HCT116 (cell line): Measurements from ENCODE around the gene RSL1D1. TPM values are rescaled to one million over a fixed set of nuclear protein-coding genes. Genes with fewer than 3 reads are reported as not detected.
"Not testable (repeated sequence)": the region's sequence is repeated elsewhere in the genome, so short reads cannot be mapped to it uniquely, and the experiment has no call there.

Experiments used
- ATAC-seq: fragments of 200-7000 bp; cut with Tn5 transposase; 2 replicates; pipeline ENCODE4 v1.9.1; 2020; ENCODE audit warnings: mild to moderate bottlenecking, moderate library complexity
- BruUV-seq: library from RNA; stranded (reverse); fragments of 400-500 nt; replicated peaks from 2 replicates; lab custom pipeline; 2021; lab: Mats Ljungman, UMichigan
- CTCF ChIA-PET: fragments of 300-600 bp; sonication (Branson Sonifier 250); formaldehyde crosslinking; loops from one replicate; lab custom pipeline; 2021; ENCODE audit warnings: antibody characterized with exemption; lab: Charles Lee
- POLR2A ChIA-PET: fragments of 300-600, 350-600 bp; sonication (Branson Sonifier 250); formaldehyde crosslinking; loops from one replicate; lab custom pipeline; 2021; ENCODE audit warnings: antibody characterized with exemption; lab: Charles Lee
- RAD21 ChIA-PET, 2 experiments: fragments of 300-600 bp; sonication (Branson Sonifier 250); formaldehyde crosslinking; loops; one replicate each; lab custom pipeline; 2023; ENCODE audit warnings: low total read pairs in 2 of 2; ENCODE audit not compliant: uncharacterized antibody in 2 of 2, unreplicated experiment in 2 of 2, low non-redundant PET in 1 of 2; lab: Charles Lee
- DNase-seq: peaks from one replicate; pipeline ENCODE4 v3.0.0-alpha.2; 2010; ENCODE audit warnings: low read depth, low spot score
- H2AFZ ChIP-seq: fragments of 200-600 bp; shearing (Covaris generic), sonication (generic); 2 replicates; pipeline ENCODE4 v1.6.1; 2017; ENCODE audit warnings: low read depth, mixed run types, mixed read lengths, antibody characterized with exemption, low read length; ENCODE audit not compliant: poor library complexity, severe bottlenecking
- H3K27ac ChIP-seq: 2 replicates; pipeline ENCODE4 v1.5.1; 2012; ENCODE audit warnings: low read depth, low read length
- H3K27me3 ChIP-seq: fragments of 200-600 bp; sonication (generic); 2 replicates; pipeline ENCODE4 v1.6.1; 2016; ENCODE audit warnings: mixed run types, low read length, mixed read lengths; ENCODE audit not compliant: insufficient read depth
- H3K36me3 ChIP-seq, 2 experiments: fragments of 200-500 bp in 1 of 2; fragments of 200-600 bp in 1 of 2; sonication (Bioruptor generic) in 1 of 2; sonication (generic) in 1 of 2; 2 replicates each; pipeline versions ENCODE4 v1.5.1 to v1.6.1; 2014 to 2016; ENCODE audit warnings: low read length in 2 of 2, inconsistent platforms in 1 of 2, mixed read lengths in 1 of 2, mixed run types in 1 of 2; ENCODE audit not compliant: insufficient read depth in 2 of 2, control insufficient read depth in 1 of 2
- H3K4me1 ChIP-seq, 2 experiments: fragments of 200-600 bp in 1 of 2; sonication (generic) in 1 of 2; 2 replicates each; pipeline versions ENCODE4 v1.5.1 to v1.6.1; 2012 to 2017; ENCODE audit warnings: low read length in 2 of 2, inconsistent platforms in 1 of 2, mild to moderate bottlenecking in 1 of 2, mixed read lengths in 1 of 2, mixed run types in 1 of 2, moderate library complexity in 1 of 2; ENCODE audit not compliant: insufficient read depth in 2 of 2, control insufficient read depth in 1 of 2
- H3K4me2 ChIP-seq: fragments of 200-600 bp; sonication (generic); 2 replicates; pipeline ENCODE4 v1.6.1; 2017; ENCODE audit warnings: mixed run types, low read length, mixed read lengths
- H3K4me3 ChIP-seq, 2 experiments: fragments of 200-600 bp in 1 of 2; sonication (generic) in 1 of 2; replicated peaks in 1 of 2; 2 replicates each; pipeline ENCODE4 v1.5.1; 2011 to 2016; ENCODE audit warnings: low read length in 2 of 2, control low read depth in 1 of 2, low read depth in 1 of 2, mild to moderate bottlenecking in 1 of 2, mixed read lengths in 1 of 2, mixed run types in 1 of 2
- H3K79me2 ChIP-seq: fragments of 200-600 bp; sonication (generic); 2 replicates; pipeline ENCODE4 v1.6.1; 2017; ENCODE audit warnings: mild to moderate bottlenecking, mixed run types, low read length, moderate library complexity, mixed read lengths; ENCODE audit not compliant: insufficient read depth
- H3K9ac ChIP-seq: fragments of 200-600 bp; sonication (generic); 2 replicates; pipeline ENCODE4 v1.6.1; 2016; ENCODE audit warnings: low read length, mixed read lengths
- H3K9me2 ChIP-seq: fragments of 200-600 bp; sonication (generic), shearing (Covaris generic); 2 replicates; pipeline ENCODE4 v1.6.1; 2017; ENCODE audit warnings: mixed run types, mild to moderate bottlenecking, moderate library complexity; ENCODE audit not compliant: insufficient read depth
- H3K9me3 ChIP-seq, 2 experiments: fragments of 200-500 bp in 1 of 2; fragments of 200-600 bp in 1 of 2; sonication (Bioruptor generic) in 1 of 2; sonication (generic) in 1 of 2; 2 replicates each; pipeline ENCODE4 v1.6.1; 2014 to 2017; ENCODE audit warnings: low read length in 2 of 2, mixed read lengths in 2 of 2, inconsistent platforms in 1 of 2, low read depth in 1 of 2, mild to moderate bottlenecking in 1 of 2, mixed run types in 1 of 2, moderate library complexity in 1 of 2; ENCODE audit not compliant: control insufficient read depth in 1 of 2, insufficient read depth in 1 of 2
- H4K20me1 ChIP-seq: fragments of 200-600 bp; sonication (generic), shearing (Covaris generic); 2 replicates; pipeline ENCODE4 v1.6.1; 2017; ENCODE audit warnings: mixed run types, mild to moderate bottlenecking, moderate library complexity; ENCODE audit not compliant: insufficient read depth
- EZH2phosphoT487 ChIP-seq: fragments of 200-600 bp; IDR thresholded peaks from 2 replicates; pipeline ENCODE4 v1.6.1; 2018; ENCODE audit warnings: antibody characterized with exemption, borderline replicate concordance
- intact Hi-C: fragments of 100-400 bp; cut with micrococcal nuclease; formaldehyde crosslinking; loops from 2 replicates; pipeline ENCODE4 v1.10.0; 2022
- total RNA-seq: library from RNA; stranded (reverse); gene quantifications from one replicate; pipeline ENCODE4 v1.2.1, GENCODE V29; 2021; ENCODE audit not compliant: unreplicated experiment
- TF ChIP-seq, protein P1 (sequence below), 3 experiments: fragments of 200-600 bp in 1 of 3; sonication (generic) in 1 of 3; IDR thresholded peaks in 2 of 3; conservative IDR thresholded peaks in 1 of 3; 2 replicates each; pipeline ENCODE4 v1.5.1; 2012 to 2017; ENCODE audit warnings: low read depth in 2 of 3, low read length in 2 of 3, antibody characterized with exemption in 1 of 3, borderline replicate concordance in 1 of 3, control low read depth in 1 of 3, mild to moderate bottlenecking in 1 of 3, mixed read lengths in 1 of 3, mixed run types in 1 of 3, moderate library complexity in 1 of 3; ENCODE audit not compliant: insufficient read depth in 1 of 3

RSL1D1 gene
- total RNA-seq, 1 experiment from 2014 or later: 291 TPM

DNA sequence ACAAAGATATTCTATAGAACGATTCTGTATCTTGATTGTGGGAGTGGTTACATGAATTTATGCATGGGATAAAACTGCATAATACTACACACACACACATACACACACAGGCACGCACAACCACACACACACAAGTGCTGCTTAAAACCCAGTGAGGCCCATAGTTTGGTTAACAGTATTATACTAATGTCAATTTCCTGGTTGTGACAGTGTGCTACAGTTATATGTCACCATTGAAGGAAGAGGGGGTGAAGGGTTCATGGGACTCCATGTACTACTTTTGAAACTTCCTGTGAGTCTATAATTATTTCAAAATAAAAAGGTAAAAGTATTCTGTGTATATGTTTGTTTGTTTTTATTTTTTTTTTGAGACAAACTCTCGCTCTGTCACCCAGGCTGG is 62.4 kb downstream of the RSL1D1 start:
- no peaks in the 10 kb centered on the region for H3K27me3 ChIP-seq
- DNase-seq: no peak
- H3K4me1 ChIP-seq: peaks cover 1 to 2% of the 10 kb centered on the region in 2 experiments; a peak in 3 of 4 replicates
- no TSS peak for BruUV-seq
- H3K4me3 ChIP-seq: no peak overlapping the region
- no peak for ATAC-seq
- ChIA-PET POLR2A (no interaction called here), CTCF (no interaction called here), RAD21 (no interaction called here)
- no peak overlapping the region for H3K27ac ChIP-seq
- no peak for TF ChIP-seq EZH2phosphoT487
- TF ChIP-seq, protein P1, sequence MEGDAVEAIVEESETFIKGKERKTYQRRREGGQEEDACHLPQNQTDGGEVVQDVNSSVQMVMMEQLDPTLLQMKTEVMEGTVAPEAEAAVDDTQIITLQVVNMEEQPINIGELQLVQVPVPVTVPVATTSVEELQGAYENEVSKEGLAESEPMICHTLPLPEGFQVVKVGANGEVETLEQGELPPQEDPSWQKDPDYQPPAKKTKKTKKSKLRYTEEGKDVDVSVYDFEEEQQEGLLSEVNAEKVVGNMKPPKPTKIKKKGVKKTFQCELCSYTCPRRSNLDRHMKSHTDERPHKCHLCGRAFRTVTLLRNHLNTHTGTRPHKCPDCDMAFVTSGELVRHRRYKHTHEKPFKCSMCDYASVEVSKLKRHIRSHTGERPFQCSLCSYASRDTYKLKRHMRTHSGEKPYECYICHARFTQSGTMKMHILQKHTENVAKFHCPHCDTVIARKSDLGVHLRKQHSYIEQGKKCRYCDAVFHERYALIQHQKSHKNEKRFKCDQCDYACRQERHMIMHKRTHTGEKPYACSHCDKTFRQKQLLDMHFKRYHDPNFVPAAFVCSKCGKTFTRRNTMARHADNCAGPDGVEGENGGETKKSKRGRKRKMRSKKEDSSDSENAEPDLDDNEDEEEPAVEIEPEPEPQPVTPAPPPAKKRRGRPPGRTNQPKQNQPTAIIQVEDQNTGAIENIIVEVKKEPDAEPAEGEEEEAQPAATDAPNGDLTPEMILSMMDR (IDR thresholded peaks at IDR 0.05 in 2 of 3, conservative IDR thresholded peaks at IDR 0.05 in 1 of 3; ENCODE audit: borderline replicate concordance in 1 of 3, insufficient read depth in 1 of 3, low read depth in 2 of 3, low read length in 2 of 3): no peak
- H3K79me2 ChIP-seq: peaks cover 89% of the 10 kb centered on the region
- no peaks in the 10 kb centered on the region for H3K9me3 ChIP-seq
- H2AFZ ChIP-seq: no peak overlapping the region
- H3K36me3 ChIP-seq: 0 out of 4 replicates have a peak, but pooled peaks cover 0 to 9% of the 10 kb centered on the region in 2 experiments
- H3K9ac ChIP-seq: no peak overlapping the region
- H3K4me2 ChIP-seq: no peak overlapping the region
- H4K20me1 ChIP-seq: peaks cover 3% of the 10 kb centered on the region; the same call in 1 of the 2 replicates
- H3K9me2 ChIP-seq: no peaks in the 10 kb centered on the region
- intact Hi-C loops: no loop called here

- H3K27me3 ChIP-seq, DNase-seq, RAD21 ChIA-PET, ATAC-seq, H3K9me2 ChIP-seq, H2AFZ ChIP-seq, H3K36me3 ChIP-seq, H3K4me3 ChIP-seq, H4K20me1 ChIP-seq, H3K27ac ChIP-seq, H3K9me3 ChIP-seq, H3K9ac ChIP-seq, intact Hi-C loops, BruUV-seq, H3K4me2 ChIP-seq: not testable (repeated sequence)
- POLR2A ChIA-PET: interaction anchor here (0.6 kb wide), 1 partner anchor 28 kb away, joined by 3 read pairs; no protein-coding TSS in a partner anchor
- Histone ChIP-seq H3K4me1 (peaks cover 5 to 11% of the 10 kb centered on the region in 2 experiments; a peak in 3 of 4 replicates), H3K79me2 (peaks cover 82% of the 10 kb centered on the region)
- CTCF ChIA-PET: interaction anchor here (2.0 kb wide), 1 partner anchor 12 kb away, joined by 6 read pairs; the partner anchor contains the start of gene ZC3H7A
These were observed 66.3 kb downstream of the RSL1D1 start for GRCh38 chr16:11784980-11785599.

GRCh38 chr16:11784381-11784780 is 67.0 kb downstream of the RSL1D1 start:
- H3K27me3 ChIP-seq, DNase-seq, H3K4me3 ChIP-seq, intact Hi-C loops, RAD21 ChIA-PET, H3K4me2 ChIP-seq, H3K9ac ChIP-seq, H2AFZ ChIP-seq, H3K9me3 ChIP-seq, ATAC-seq, H4K20me1 ChIP-seq, BruUV-seq, POLR2A ChIA-PET, H3K27ac ChIP-seq, H3K9me2 ChIP-seq, H3K36me3 ChIP-seq: not testable (repeated sequence)
- Histone ChIP-seq H3K4me1 (peaks cover 5 to 11% of the 10 kb centered on the region in 2 experiments; a peak in 3 of 4 replicates), H3K79me2 (peaks cover 80% of the 10 kb centered on the region)
- CTCF ChIA-PET: interaction anchor here (2.0 kb wide), 1 partner anchor 13 kb away, joined by 6 read pairs; the partner anchor contains the start of gene ZC3H7A
